ENCODE results near the gene GJC3.
A peak's percentile ranks its signal among the peaks of the same experiment; 100 is the strongest.
"Not testable (repeated sequence)": the region's sequence is repeated elsewhere in the genome, so short reads cannot be mapped to it uniquely, and the experiment has no call there.

The GJC3 gene, protein sequence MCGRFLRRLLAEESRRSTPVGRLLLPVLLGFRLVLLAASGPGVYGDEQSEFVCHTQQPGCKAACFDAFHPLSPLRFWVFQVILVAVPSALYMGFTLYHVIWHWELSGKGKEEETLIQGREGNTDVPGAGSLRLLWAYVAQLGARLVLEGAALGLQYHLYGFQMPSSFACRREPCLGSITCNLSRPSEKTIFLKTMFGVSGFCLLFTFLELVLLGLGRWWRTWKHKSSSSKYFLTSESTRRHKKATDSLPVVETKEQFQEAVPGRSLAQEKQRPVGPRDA

DNA sequence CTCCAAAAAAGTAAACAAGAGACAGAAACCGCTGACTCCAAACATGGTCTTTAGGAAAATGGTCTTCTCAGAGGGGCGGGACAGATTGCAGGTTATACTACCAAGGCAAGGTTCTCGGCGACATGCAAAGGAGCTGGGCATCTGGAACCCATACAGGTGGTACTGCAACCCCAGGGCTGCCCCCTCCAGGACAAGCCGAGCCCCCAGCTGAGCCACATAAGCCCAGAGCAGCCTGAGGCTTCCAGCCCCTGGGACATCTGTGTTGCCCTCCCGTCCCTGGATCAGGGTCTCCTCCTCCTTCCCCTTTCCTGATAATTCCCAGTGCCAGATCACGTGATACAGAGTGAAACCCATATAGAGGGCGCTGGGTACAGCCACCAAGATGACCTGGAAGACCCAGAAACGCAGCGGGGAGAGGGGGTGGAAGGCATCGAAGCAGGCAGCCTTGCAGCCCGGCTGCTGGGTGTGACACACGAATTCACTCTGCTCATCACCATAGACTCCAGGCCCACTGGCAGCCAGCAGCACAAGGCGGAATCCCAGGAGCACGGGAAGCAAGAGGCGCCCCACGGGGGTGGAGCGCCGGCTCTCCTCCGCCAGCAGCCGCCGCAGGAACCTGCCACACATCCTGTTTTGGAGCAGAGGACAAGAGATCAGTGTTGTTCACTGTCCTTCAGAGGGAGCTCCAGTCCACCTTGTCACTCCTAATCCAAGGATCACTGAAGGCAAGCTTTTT, at the start of gene GJC3:
Gene GJC3, minus strand, starts transcription at position 627 of the 736 bp plus-strand sequence. Its CDS starts 0 bp downstream, at position 627.
- peak; percentile 24 for DNase-seq (ENCODE audit: low spot score)

DNA sequence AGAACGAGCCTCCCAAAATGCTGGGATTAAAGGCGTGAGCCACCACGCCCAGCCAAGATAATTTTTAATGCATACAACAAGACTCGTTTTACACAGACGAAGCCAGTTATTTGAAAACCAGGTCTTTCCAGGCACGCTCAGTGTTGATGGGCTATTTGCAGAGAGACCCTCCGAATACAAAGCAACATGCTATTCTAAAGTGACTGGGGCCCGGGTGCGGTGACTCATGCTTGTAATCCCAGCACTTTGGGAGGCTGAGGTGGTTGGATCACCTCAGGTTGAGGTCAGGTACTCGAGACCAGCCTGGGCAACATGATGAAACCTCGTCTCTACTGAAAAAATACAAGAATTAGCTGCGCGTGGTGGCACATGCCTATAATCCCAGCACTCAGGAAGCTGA, 47.2 kb upstream of the GJC3 start:
- DNase-seq (ENCODE audit: low spot score): no peak

DNA sequence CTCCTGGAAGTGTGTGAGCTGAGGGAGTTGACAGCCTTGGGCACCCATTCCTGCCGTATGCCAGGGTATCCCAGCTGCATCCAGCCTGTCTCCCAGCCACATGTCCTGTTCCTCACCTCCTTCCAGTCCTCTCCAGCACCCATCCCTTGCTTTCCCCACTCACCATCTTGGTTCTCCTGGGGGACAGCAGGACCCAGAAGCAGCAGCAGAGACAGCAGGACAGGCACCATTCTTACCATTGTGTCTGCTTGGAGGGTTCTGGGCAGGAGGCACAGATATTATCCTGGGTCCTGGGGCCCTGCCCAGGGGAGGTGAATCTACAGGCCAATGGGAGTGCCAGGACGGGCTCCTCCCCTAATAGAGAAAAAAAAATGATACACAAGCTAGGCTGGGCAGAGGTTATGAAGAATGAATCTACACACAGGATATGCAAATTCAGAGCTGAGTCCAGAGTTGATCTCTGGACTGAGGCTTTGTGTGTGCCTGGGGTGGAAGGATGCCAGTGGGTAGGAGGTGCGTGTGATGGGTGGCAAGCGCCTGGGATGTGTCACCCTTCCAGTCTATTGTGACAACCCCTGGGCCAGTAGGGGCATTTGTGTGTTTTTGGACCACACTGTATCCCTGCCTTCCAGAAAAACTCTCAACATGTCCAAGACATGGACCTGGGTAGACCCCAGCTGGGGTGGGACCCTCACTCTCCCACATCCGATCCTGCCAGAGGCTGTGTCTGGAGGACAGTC, 46.5 kb upstream of the GJC3 start, which contains the start of gene AZGP1:
Gene AZGP1, minus strand, starts transcription at position 250 of the 740 bp plus-strand sequence. Its CDS starts 11 bp downstream, at position 239.
- DNase-seq (ENCODE audit: low spot score): peak; percentile 39

DNA sequence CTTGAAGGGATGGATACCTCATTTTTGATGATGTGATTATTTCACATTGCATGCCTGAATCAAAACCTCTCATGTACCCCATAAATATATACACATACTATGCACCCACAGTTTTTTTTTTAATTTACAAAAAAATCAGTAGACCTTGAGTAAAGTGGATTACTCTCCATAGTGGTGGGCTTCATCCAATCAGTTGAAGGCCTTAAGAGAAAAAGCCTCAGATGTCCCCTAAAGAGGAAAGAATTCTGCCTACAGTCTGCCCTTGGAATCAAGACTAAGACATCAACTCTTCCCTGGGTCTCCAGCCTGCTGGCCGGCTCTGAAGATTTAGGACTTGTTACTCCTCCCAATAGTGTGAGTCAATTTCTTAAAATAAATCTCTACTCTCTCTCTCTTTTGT, 45.3 kb upstream of the GJC3 start:
- no peak for DNase-seq (ENCODE audit: low spot score)

DNA sequence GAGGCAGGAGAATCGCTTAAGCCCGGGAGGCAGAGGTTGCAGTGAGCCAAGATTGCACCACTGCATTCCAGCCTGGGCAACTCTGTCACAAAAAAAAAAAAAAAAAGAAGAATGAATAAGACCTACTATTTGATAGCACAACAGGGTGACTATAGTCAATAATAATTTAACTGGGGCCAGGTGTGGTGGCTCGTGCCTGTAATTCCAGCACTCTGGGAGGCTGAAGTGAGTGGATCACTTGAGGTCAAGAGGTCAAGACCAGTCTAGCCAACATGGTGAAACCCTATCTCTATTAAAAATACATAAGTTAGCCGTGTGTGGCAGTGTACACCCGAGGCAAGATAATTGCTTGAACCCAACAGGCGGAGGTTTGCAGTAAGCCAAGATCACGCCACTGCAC, 44.4 kb upstream of the GJC3 start:
- DNase-seq (ENCODE audit: low spot score): not testable (repeated sequence)

DNA sequence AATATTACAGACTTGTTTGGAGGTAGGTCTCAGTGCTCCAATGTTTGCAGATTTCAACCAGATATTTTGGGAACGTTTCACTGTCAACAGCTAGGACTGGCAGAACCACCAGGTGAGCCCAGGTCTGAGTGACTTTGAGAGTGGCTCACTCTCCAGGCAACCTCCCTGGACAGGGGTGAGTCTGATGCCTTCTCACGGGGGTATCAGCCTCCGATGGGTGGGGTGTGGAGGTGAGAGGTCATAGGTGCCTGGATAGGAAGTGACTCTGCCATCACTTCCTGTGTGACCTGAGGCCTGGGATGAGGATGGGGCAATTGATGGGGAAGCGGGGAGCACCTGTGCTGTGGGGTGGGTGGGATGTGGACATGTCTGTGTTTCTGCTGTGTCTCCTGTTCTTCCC, 41.8 kb upstream of the GJC3 start:
- DNase-seq (ENCODE audit: low spot score): no peak

DNA sequence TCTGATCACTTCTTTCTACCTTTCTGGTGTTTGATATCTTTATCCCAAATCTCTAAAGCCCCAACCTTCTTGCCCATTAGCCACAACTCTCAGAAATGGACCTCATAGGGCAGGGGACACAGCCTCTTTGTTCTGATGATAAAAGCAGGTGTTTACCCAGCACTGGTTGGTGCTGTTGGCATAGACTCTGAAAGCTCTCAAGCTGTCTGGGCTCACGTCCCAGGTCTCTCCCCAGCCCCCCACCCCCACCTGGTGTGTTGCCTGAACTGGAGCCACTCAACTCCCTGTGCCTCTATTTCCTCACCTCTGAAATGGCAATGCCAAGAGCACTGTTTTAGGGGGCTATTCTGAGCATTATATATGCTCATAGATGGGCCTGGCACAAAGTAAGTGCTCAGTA, 40.4 kb upstream of the GJC3 start:
- DNase-seq (ENCODE audit: low spot score): not testable (repeated sequence)

DNA sequence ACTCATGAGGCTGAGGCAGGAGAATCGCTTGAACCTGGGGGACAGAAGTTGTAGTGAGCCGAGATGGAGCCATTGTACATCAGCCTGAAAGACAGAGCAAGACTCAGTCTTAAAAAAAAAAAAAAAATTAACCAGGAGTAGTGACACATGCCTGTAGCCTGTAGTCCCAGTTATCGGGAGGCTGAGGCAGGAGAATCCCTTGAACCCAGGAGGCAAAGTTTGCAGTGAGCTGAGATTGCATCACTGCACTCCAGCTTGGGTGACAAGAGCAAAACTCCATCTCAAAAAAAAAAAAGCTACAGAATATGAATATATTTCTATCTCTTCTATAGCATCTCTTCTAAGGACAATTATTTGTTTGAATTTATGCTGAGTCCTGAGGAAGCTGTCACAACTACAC, 39.9 kb upstream of the GJC3 start:
- no peak for DNase-seq (ENCODE audit: low spot score)

DNA sequence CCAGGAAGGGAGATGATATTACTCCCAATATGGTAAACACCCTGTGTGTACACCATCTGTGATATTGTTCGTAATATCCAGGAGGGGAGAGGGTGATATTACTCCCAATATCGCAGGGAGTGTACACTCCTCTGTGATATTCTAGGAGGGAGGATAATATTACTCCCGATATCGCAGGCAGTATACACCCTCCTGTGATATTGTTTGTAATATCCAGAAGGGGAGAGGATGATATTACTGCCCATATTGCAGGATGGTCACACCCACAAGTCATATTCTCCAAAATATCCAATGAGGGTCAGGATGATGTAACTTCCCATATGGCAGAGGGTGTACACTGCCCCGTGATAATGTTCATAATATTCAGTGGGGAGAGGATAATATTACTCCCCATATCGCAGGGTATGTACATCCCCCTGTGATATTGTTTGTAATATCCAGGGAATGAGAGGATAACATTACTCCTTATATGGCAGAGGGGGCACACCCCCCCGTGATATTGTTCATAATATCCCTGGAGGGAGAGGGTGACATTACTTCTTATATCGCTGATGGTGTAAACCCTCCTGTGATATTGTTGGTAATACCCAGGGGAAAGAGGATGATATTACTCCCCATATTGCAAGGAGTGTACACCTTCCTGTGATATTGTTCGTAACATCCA, 29.3 kb upstream of the GJC3 start:
- no peak for DNase-seq (ENCODE audit: low spot score)

DNA sequence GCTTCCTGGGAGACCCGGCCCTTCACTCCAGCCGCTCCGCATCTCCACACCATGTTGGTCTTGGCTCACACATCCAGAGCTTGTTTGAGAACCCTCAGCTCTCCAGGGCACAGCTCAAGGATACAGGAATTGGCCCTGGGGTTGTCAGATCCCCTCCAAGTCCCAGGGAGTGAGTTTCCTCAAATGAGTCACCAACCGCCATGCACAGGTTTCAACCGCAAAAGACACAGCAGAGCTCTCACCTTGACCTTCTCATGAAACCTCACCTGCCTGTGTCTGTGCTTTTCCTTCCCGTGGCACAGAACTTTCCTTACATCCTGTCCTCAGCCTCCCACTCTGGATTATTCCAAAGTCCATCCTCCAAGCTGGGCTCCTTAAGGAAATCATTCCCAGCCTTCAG, 25.8 kb upstream of the GJC3 start:
- no peak for DNase-seq (ENCODE audit: low spot score)

DNA sequence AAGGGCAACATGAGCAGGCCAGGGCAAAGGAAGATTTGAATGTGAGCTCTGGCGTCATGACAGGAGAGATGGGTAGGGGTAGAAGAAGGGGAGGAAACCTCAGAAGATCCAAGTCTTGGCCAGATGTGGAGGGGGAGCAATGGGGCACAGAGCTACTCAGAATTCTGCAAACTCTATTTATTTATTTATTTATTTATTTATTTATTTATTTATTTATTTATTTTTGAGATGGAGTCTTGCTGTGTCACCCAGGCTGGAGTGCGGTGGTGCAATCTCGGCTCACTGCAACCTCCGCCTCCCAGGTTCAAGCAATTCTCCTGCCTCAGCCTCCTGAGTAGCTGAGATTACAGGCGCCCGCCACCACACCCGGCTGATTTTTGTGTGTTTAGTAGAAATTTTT, 25.2 kb upstream of the GJC3 start:
- not testable (repeated sequence) for DNase-seq (ENCODE audit: low spot score)

DNA sequence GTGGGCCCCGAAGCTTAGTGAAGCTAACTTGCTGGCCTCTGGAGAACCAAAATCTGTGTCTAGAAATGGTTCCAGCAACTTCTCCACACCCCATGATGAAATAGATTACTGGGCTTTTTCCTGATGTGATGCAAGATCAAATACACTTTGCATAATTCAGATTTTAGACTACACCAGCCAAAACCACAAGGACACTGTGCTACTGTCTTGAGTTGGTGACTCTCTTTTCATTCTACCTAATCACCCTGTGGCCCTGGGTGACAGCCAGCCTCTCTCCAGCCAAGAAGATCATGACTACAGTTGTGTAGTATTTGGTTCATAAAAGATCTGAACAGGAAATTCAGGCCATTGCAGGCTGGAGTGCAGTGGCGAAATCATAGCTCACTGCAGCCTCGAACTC, 24.2 kb upstream of the GJC3 start:
- DNase-seq (ENCODE audit: low spot score): no peak

DNA sequence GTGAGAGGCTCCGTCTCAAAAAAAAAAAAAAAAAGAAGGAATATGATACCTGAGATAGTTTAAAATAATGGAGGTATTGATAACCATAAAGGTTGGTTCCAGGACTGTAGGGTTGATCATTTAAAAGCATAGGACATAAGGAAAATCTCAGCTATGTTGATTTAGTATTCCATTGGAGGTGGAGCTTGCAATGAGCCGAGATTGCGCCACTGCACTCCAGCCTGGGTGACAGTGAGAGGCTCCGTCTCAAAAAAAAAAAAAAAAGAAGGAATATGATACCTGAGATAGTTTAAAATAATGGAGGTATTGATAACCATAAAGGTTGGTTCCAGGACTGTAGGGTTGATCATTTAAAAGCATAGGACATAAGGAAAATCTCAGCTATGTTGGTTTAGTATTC, 23.2 kb upstream of the GJC3 start:
- DNase-seq (ENCODE audit: low spot score): not testable (repeated sequence)

DNA sequence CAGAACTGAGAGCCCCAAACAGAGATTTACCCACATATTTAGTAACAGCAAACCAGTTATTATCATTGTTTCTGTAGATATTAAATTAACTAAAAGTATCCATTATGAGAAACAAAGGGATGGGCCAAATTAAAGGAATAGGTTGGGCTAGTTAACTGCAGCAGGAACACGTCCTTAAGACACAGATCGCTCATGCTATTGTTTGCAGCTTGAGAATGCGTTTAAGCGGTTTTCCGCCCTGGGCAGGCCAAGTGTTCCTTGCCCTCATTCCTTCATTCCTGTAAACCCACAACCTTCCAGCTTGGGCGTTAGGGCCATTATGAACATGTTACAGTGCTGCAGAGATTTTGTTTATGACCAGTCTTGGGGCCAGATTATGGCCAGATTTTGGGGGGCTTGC, 21.4 kb upstream of the GJC3 start:
- not testable (repeated sequence) for DNase-seq (ENCODE audit: low spot score)

DNA sequence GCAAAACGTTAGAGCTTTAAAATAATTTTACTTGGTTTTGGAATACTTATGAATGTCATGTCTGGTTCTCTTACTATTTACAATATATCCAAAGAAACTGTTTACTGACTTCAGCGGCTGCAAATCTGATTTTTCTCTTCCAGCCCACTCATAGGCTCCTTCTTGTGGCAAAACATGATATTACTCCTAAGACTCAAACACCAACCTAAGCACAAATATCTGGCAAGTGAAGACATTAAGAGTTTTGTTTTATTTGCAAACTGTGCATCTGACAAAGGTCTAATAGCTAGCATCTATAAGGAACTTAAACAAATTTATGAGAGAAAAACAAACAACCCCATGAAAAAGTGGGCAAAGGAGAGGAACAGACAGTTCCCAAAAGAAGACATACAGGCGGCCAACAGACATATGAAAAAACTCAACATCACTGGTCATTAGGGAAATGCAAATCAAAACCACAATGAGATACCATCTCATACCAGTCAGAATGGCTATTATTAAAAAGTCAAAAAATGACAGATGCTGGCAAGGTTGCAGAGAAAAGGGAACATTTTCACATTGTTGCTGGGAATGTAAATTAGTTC, 20.3 kb upstream of the GJC3 start:
- DNase-seq (ENCODE audit: low spot score): no peak

DNA sequence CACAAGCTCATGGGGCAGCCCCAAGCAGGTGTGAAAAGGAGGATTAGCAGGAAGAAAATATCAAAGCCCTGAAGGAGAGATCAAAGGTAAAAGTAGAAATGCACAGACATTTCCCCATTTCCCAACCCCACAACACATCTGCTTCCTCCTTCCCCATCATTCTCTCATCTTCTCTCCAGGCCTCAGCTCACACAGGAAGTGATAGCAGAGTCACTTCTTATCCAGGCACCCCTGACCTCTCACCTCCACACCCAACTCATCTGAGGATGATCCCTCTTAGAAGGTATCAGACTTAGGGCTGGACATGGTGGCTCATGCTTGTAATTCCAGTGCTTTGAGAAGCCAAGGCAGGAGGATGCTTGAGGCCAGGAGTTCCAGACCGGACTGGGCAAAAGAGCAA, 18.2 kb upstream of the GJC3 start:
- DNase-seq (ENCODE audit: low spot score): no peak

DNA sequence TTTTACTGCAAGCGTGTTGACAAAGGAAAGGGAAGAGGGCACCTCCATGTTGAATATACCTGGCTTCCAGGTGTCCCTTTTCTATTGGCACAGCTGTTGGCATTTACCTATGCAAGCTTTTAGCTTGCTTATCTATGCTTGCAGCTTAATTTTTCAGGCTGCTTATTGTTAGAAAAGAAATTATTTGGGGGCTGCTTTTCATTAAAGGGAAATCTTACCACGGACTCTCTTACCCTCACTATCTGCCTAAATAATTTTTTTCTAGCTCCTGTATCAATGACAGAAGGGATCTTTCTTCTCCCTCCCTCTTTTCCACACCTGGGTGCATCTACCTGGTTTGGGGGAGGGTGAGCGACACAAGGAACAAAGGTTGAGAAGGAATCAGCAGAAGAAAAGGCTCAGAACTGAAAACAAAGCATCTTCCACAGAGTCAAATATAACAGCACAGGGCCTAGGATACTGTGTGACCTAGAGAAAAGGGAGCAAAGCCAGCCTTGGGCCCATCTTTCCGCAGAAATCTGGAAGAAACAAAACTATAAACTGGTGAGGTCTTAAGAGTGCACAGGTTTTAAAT, 15.2 kb upstream of the GJC3 start:
- DNase-seq (ENCODE audit: low spot score): no peak

DNA sequence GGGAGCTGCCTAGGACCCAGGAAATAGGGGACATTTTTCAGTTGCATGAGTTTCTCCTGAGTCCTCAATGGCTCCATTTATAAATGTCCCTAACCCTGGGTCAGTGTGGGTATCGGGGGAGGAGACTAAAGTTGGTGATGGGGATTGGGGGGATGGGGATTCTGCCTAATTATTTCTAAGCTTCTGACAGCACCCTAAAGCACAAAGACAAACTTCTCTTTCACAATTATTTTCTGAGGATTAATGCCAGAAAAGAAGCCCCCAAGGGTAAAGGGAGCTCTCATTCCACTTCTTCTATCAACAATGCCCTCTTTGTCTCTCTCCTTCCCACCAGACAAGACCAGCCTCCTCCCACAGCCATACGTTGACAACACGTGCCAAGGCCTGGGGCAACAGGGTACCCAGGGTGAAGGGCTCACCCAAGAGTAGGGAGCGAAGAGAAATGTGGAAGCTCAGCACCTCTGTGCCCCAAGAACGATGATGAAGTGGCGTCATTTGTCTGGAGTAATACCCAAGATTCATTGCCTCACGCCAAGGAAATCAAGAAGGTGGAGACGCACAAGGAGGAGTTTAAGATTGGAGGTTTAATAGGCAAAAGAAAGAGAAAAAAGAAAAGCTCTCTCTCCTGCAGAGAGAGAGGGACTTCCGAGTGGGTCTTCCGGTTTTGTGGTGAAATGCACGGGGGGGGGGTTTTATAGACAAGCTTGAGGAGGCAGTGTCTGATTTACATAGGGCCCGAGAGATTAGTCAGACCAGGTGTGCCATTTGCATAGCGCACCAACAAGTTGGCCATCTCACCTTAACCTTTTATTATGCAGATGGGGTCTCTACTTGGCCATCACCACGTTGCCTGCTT, 14.4 kb upstream of the GJC3 start:
- no peak for DNase-seq (ENCODE audit: low spot score)

DNA sequence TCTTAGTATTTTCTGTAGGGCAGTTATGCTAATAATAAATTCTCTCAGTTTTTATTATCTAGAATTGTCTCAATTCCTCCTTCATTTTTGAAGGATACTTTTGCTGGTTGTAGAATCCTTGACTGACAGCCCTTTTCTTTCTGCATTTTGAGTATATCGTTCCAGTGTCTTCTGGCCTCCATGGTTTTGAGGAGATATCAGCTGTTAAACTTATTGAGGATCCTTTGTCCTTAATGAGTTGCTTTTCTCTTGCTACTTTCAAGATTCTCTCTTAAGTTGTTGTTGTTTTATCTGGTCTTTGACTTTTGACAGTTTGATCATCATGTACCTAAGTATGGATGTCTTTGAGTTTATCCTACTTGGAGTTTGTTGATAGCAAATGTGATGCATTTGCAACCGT, 8.9 kb upstream of the GJC3 start:
- no peak for DNase-seq (ENCODE audit: low spot score)

DNA sequence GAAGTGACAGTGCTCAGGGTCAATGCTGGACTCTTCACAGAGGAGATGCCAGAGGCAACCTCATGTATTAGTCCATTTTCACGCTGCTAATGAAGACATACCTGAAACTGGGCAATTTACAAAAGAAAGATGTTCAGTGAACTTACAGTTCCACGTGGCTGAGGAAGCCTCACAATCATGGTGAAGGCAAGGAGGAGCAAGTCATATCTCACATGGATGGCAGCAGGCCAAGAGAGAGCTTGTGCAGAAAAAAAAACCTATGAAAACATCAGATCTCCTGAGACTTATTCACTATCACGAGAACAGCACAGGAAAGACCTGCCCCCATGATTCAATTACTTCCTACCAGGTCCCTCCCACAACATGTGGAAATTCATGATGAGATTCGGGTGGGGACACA, 5.6 kb upstream of the GJC3 start:
- DNase-seq (ENCODE audit: low spot score): not testable (repeated sequence)

DNA sequence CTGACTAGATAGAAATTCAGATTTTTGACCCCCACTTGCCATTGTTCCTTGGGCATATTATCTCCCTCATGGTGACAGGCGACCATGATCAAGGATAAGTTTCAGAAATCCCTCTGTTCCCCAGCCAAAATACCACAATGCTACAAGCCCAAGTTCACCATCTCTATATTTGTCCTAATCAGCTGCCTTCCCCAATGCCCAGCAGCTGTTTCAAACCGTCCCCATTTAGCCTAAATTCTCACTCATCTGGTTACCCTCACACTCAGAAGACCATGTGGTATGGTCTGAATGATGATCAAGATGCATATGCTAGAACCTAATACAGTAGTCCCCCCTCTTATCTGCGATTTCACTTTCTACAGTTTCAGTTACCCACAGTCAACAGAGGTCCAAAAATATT, 956 bp upstream of the GJC3 start:
- no peak for DNase-seq (ENCODE audit: low spot score)
